Measurements from ENCODE around the gene CABP7. TPM values are rescaled to one million over a fixed set of nuclear protein-coding genes. Genes with fewer than 3 reads are reported as not detected.

Gene CABP7
- total and polyA plus RNA-seq, 4 donors, result 0.08 TPM; not detected in 3

DNA sequence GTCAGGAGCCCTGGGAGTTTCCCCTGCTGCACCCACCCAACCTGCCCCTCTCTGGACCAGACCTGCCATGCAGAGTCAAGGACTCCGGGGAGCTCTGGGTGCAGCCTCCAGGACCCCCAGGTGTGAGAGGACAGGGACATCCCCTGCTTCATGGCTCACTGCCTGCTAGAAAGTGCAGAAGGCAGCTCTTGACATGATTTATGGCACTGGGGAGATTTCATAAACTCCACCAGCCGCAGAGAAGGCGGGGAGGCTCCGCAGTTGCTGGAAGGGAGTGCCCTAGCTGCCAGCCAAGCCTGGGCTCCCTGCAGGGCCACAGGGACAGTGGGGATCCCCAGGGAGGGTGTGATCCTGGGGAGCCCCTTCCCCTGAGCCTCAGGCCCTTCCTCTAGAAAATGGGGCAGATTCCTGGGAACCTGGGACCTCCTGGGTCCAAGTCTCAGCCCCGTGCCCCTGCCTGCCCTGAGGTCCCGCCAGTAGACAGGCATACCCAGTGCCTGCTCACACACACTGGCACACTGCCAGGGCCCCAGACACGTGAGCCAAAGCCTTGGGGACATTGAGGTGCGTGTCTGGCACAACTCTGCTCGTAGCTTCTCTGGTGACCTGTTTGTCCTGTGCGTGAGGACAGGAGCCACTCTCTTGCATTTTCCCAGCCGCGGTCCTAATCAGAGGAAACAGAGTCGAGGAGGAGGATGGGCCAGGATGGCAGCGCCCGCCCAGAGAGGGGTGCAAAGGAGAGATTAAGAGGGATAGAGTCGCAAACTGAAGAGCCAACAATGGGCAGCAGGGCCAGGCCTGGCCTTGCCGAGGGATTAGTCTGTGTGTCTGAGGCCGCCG, 13.8 kb downstream of the CABP7 start (continued):
- TF ChIP-seq, protein P1, sequence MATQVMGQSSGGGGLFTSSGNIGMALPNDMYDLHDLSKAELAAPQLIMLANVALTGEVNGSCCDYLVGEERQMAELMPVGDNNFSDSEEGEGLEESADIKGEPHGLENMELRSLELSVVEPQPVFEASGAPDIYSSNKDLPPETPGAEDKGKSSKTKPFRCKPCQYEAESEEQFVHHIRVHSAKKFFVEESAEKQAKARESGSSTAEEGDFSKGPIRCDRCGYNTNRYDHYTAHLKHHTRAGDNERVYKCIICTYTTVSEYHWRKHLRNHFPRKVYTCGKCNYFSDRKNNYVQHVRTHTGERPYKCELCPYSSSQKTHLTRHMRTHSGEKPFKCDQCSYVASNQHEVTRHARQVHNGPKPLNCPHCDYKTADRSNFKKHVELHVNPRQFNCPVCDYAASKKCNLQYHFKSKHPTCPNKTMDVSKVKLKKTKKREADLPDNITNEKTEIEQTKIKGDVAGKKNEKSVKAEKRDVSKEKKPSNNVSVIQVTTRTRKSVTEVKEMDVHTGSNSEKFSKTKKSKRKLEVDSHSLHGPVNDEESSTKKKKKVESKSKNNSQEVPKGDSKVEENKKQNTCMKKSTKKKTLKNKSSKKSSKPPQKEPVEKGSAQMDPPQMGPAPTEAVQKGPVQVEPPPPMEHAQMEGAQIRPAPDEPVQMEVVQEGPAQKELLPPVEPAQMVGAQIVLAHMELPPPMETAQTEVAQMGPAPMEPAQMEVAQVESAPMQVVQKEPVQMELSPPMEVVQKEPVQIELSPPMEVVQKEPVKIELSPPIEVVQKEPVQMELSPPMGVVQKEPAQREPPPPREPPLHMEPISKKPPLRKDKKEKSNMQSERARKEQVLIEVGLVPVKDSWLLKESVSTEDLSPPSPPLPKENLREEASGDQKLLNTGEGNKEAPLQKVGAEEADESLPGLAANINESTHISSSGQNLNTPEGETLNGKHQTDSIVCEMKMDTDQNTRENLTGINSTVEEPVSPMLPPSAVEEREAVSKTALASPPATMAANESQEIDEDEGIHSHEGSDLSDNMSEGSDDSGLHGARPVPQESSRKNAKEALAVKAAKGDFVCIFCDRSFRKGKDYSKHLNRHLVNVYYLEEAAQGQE (IDR thresholded peaks at IDR 0.05), result no peak
- TF ChIP-seq RXRA (IDR thresholded peaks at IDR 0.05), result no peak

DNA sequence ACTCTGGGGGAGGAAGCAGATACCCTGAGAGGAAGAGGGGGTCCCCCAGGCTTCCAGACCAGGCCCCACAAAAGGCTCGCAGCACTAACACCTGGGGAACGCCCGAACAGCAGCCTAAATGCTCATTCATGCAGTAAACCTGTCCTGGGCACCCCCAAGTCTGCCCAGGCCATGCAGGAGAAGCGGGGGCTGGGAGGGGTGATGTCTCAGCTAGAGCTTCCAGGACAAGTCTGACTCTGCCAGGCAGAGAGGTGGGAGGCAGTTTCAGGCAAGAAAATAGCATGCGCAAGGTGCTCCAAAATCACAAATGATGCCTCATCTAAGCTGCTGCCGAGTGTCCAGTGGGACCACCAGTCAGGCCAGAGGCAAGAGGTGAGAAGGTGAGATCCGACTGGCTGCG, 14.6 kb downstream of the CABP7 start:
- TF ChIP-seq TAF1 (conservative IDR thresholded peaks at IDR 0.05) (no peak), HNF4A (conservative IDR thresholded peaks at IDR 0.05) (no peak), FOXA1 (IDR thresholded peaks at IDR 0.05) (no peak), EGR1 (IDR thresholded peaks at IDR 0.05; ENCODE audit: low read depth in 2 of 2) (no peak), RXRA (IDR thresholded peaks at IDR 0.05) (no peak), FOXA2 (IDR thresholded peaks at IDR 0.05) (no peak), JUND (IDR thresholded peaks at IDR 0.05) (no peak)
- TF ChIP-seq, protein P2, sequence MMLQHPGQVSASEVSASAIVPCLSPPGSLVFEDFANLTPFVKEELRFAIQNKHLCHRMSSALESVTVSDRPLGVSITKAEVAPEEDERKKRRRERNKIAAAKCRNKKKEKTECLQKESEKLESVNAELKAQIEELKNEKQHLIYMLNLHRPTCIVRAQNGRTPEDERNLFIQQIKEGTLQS (IDR thresholded peaks at IDR 0.05), result no peak
- TF ChIP-seq, protein P3, sequence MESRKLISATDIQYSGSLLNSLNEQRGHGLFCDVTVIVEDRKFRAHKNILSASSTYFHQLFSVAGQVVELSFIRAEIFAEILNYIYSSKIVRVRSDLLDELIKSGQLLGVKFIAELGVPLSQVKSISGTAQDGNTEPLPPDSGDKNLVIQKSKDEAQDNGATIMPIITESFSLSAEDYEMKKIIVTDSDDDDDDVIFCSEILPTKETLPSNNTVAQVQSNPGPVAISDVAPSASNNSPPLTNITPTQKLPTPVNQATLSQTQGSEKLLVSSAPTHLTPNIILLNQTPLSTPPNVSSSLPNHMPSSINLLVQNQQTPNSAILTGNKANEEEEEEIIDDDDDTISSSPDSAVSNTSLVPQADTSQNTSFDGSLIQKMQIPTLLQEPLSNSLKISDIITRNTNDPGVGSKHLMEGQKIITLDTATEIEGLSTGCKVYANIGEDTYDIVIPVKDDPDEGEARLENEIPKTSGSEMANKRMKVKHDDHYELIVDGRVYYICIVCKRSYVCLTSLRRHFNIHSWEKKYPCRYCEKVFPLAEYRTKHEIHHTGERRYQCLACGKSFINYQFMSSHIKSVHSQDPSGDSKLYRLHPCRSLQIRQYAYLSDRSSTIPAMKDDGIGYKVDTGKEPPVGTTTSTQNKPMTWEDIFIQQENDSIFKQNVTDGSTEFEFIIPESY (IDR thresholded peaks at IDR 0.05), result no peak
- TF ChIP-seq, protein P1 (IDR thresholded peaks at IDR 0.05), result no peak
- no peak overlapping the region for H3K9ac ChIP-seq (ENCODE audit: low read depth in 1 of 2, low read length in 2 of 2)
- no peaks in the 10 kb centered on the region for H3K9me3 ChIP-seq (ENCODE audit: control insufficient read depth in 4 of 4, low read length in 3 of 4)
- H3K4me1 ChIP-seq (ENCODE audit: control insufficient read depth in 4 of 4, insufficient read depth in 4 of 4, low read length in 3 of 4), result no peaks in the 10 kb centered on the region
- H3K27me3 ChIP-seq (ENCODE audit: control insufficient read depth in 4 of 4, insufficient read depth in 4 of 4, low read length in 3 of 4), result no peaks in the 10 kb centered on the region
- 96% methylated on average over 8 of the region's 8 CpGs for WGBS
- no peak overlapping the region for H3K27ac ChIP-seq (ENCODE audit: low read depth in 1 of 2, low read length in 2 of 2)
- H3K36me3 ChIP-seq (ENCODE audit: control insufficient read depth in 4 of 4, insufficient read depth in 3 of 4, low read depth in 1 of 4, low read length in 3 of 4), result peaks cover 2 to 28% (median 9%) of the 10 kb centered on the region in 4 donors
- no peak overlapping the region for H3K4me3 ChIP-seq (ENCODE audit: low read depth in 1 of 3, low read length in 3 of 3)
- no peak for DNase-seq (ENCODE audit: low spot score)
